Osteoblast (primary cell): ENCODE results near the gene TAF1L. TPM values are rescaled to one million over a fixed set of nuclear protein-coding genes. Genes with fewer than 3 reads are reported as not detected.
A peak's percentile ranks its signal among the peaks of the same experiment; 100 is the strongest.
"Not testable (repeated sequence)": the region's sequence is repeated elsewhere in the genome, so short reads cannot be mapped to it uniquely, and the experiment has no call there.

ENCODE experiments used
- DNase-seq: peaks from one replicate; pipeline ENCODE4 v3.0.0; 2011; ENCODE audit warnings: low spot score, mixed read lengths; ENCODE audit not compliant: insufficient read length; ENCODE audit errors: missing footprints
- H2AFZ ChIP-seq: 2 replicates; pipeline ENCODE4 v1.6.0; 2011; ENCODE audit warnings: mild to moderate bottlenecking, low read length
- H3K27ac ChIP-seq: 2 replicates; pipeline ENCODE4 v1.5.1; 2011; ENCODE audit warnings: mild to moderate bottlenecking, low read depth, low read length, moderate library complexity
- H3K27me3 ChIP-seq: 2 replicates; pipeline ENCODE4 v1.6.0; 2012; ENCODE audit warnings: mild to moderate bottlenecking, control low read depth, inconsistent platforms, low read length, moderate library complexity; ENCODE audit not compliant: insufficient read depth
- H3K36me3 ChIP-seq: 2 replicates; pipeline ENCODE4 v1.5.1; 2011; ENCODE audit warnings: mild to moderate bottlenecking, low read length, control low read depth, moderate library complexity; ENCODE audit not compliant: insufficient read depth
- H3K4me1 ChIP-seq: 2 replicates; pipeline ENCODE4 v1.5.1; 2011; ENCODE audit warnings: mild to moderate bottlenecking, low read length, control low read depth, moderate library complexity; ENCODE audit not compliant: insufficient read depth
- H3K4me2 ChIP-seq: 2 replicates; pipeline ENCODE4 v1.6.0; 2011; ENCODE audit warnings: mild to moderate bottlenecking, low read length; ENCODE audit not compliant: insufficient read depth
- H3K4me3 ChIP-seq: fragments of 200-600 bp; sonication (generic); 3 replicates; pipeline ENCODE4 v1.5.1; 2012; ENCODE audit warnings: mild to moderate bottlenecking, low read length, inconsistent platforms; ENCODE audit not compliant: insufficient read depth
- H3K79me2 ChIP-seq: 2 replicates; pipeline ENCODE4 v1.6.0; 2012; ENCODE audit warnings: mild to moderate bottlenecking, low read length, control low read depth, inconsistent platforms; ENCODE audit not compliant: insufficient read depth
- H3K9me3 ChIP-seq: 2 replicates; pipeline ENCODE4 v1.5.1; 2011; ENCODE audit warnings: low read depth, low read length, control low read depth
- H4K20me1 ChIP-seq: 2 replicates; pipeline ENCODE4 v1.6.0; 2012; ENCODE audit warnings: mild to moderate bottlenecking, low read length, control low read depth; ENCODE audit not compliant: insufficient read depth
- total RNA-seq: library from RNA; depleted of rRNA; stranded (reverse); fragments of >200 nt; gene quantifications from 2 replicates; pipeline ENCODE4 v1.2.3, GENCODE V29; 2012
- TF ChIP-seq, protein P1 (sequence below): IDR thresholded peaks from 2 replicates; pipeline ENCODE4 v1.5.1; 2011; ENCODE audit warnings: mild to moderate bottlenecking, low read depth, low read length, moderate library complexity; ENCODE audit errors: extremely low read depth

The TAF1L gene
- total RNA-seq, 1 donor, result not detected

DNA sequence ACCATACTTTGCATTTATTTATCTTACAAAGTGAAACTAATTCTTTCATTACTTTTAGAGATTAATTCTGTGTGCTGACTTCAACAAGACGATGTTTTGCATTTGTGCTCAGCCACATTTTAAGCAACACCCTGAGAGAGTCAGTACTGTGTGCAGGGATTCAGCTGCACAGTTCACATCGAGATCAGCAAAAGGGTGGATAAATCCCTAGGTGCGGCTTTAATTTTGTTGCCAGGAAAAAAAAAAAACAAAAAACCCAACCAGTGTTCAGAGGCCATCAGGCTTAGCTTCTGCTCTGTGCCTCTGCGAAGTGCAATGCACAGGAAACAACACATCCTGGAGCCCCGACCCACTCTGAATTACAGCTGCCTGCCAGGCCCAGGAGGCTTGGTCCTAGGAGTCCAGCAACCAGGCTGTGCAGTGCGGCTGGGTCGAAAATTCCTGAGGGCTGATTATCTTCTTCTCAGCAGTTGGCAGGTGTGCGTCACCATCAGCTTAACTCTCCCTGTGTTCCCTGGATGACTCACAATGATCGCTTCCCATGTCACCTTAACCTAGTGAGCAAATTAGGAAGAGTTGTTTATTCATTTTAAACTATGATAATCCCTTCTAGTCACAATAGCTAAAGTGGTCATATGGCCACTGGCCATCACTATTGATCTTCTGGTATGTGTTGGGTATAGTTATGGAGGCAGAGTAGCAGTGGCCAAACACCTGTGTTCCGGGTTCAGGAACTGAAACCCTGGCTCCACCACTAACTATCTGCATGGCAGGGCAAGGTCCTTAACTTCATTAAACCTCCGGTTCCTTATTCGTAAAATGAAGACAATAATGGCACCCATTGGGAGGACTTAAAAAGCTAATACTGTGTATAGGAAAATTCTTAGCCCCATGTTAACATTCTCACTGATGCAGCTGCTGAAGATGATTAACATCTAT lies 31.3 kb downstream of the TAF1L start:
- Histone ChIP-seq H3K9me3 (no peaks in the 10 kb centered on the region), H3K27me3 (no peaks in the 10 kb centered on the region), H3K27ac (no peak overlapping the region), H3K79me2 (no peaks in the 10 kb centered on the region), H4K20me1 (no peaks in the 10 kb centered on the region), H3K36me3 (no peaks in the 10 kb centered on the region), H2AFZ (no peak overlapping the region), H3K4me1 (no peaks in the 10 kb centered on the region), H3K4me3 (no peak overlapping the region), H3K4me2 (no peak overlapping the region)
- TF ChIP-seq, protein P1, sequence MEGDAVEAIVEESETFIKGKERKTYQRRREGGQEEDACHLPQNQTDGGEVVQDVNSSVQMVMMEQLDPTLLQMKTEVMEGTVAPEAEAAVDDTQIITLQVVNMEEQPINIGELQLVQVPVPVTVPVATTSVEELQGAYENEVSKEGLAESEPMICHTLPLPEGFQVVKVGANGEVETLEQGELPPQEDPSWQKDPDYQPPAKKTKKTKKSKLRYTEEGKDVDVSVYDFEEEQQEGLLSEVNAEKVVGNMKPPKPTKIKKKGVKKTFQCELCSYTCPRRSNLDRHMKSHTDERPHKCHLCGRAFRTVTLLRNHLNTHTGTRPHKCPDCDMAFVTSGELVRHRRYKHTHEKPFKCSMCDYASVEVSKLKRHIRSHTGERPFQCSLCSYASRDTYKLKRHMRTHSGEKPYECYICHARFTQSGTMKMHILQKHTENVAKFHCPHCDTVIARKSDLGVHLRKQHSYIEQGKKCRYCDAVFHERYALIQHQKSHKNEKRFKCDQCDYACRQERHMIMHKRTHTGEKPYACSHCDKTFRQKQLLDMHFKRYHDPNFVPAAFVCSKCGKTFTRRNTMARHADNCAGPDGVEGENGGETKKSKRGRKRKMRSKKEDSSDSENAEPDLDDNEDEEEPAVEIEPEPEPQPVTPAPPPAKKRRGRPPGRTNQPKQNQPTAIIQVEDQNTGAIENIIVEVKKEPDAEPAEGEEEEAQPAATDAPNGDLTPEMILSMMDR, result no peak
- peak; percentile 48 for DNase-seq

DNA sequence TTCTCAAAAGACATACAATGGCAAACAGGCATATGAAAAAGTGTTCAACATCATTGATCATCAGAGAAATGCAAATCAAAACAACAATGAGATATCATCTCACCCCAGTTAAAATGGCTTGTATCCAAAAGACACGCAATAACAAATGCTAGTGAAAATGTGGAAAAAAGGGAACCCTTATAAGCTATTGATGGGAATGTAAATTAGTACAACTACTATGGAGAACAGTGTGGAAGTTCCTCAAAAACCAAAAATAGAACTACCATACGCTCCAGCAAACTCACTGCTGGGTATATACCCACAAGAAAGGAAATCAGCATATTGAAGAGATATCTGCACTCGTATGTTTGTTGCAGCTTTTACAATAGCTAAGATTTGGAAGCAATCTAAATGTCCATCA lies 36.4 kb downstream of the TAF1L start:
- DNase-seq, H3K4me3 ChIP-seq, H3K36me3 ChIP-seq, H3K9me3 ChIP-seq, H2AFZ ChIP-seq, H3K27me3 ChIP-seq, H3K27ac ChIP-seq, H4K20me1 ChIP-seq, H3K79me2 ChIP-seq, H3K4me2 ChIP-seq, H3K4me1 ChIP-seq: not testable (repeated sequence)

DNA sequence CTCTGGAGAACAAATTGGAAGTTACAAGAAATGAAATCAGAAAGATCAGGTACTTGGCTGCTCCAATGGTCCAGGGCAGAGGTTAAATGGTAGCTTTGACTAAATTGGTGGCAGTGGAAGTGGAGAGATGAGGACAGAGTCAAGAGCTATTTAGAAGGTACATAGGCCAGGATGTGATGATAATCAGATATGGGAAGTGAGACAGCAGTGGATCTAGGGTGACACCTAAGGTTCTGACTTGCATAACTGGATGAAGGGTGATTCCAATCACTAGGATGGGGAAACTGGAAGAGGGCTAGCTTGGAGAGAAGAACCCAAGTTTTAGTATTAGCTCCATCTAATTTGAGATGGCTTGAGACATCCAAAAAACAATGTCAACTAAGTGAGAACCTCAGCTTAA lies 38.5 kb downstream of the TAF1L start:
- H3K79me2 ChIP-seq, result no peaks in the 10 kb centered on the region
- H3K27ac ChIP-seq, result no peak overlapping the region
- H3K36me3 ChIP-seq, result no peaks in the 10 kb centered on the region

DNA sequence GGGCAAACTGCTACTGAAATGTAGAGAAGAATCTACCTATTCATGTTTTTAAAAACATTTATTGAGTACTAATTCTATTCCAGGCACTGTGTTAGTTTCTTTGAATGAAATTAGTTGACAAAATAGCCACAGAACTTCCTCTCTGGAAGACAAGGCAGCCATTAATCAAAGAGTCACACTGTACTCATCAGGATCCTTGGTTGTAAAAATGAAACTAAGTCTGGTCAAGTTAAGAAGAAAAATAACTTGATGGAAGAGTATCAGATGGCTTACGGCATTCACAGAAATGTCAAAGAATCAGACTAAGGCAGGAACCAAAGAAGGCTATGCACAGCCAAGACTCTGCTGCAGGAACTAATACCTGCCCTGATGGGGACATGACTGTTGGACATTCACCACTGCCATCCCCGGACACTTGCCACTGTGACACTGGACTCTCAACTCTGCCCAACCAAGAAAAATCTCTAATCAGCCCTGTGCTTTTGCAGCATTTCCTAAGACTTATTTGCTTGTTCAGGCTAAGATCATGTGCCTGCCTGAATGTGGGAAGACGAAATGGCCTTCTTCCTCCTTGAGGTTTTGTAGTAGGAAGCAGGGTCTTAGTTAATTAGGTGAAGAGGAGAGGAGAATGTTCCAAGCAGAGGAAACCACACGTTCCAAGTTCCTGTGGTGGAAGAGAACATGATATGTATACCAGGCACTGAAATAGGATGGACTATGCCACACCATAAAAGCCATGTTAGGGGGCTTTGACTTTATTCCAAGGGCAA lies 39.2 kb downstream of the TAF1L start:
- Histone ChIP-seq H3K36me3 (no peaks in the 10 kb centered on the region), H3K9me3 (no peaks in the 10 kb centered on the region), H3K27me3 (no peaks in the 10 kb centered on the region), H3K27ac (no peak overlapping the region), H4K20me1 (no peaks in the 10 kb centered on the region), H3K4me3 (no peak overlapping the region), H2AFZ (peak overlapping the region; percentile 49), H3K4me2 (peak overlapping the region; percentile 38), H3K4me1 (no peaks in the 10 kb centered on the region), H3K79me2 (no peaks in the 10 kb centered on the region)
- no peak for DNase-seq
- TF ChIP-seq, protein P1, result no peak

More for the DNA sequence above, 38.5 kb downstream of the TAF1L start:
- Histone ChIP-seq H3K4me2 (no peak overlapping the region), H3K4me1 (no peaks in the 10 kb centered on the region), H2AFZ (no peak overlapping the region), H3K9me3 (no peaks in the 10 kb centered on the region), H3K27me3 (no peaks in the 10 kb centered on the region), H3K4me3 (no peak overlapping the region), H4K20me1 (no peaks in the 10 kb centered on the region)
- peak; percentile 72 for DNase-seq
- TF ChIP-seq, protein P1, result no peak
